Stimulated activated CD4-positive, alpha-beta T cell treated with anti-CD3 and anti-CD28 coated beads, Interleukin-2, amount 100 ng/mL, for 24 hours (primary cell): ENCODE results near the gene DNAJC12.
"Not testable (repeated sequence)": the region's sequence is repeated elsewhere in the genome, so short reads cannot be mapped to it uniquely, and the experiment has no call there.

Experiments
- DNase-seq, 2 donors: peaks; one replicate each; pipeline ENCODE4 v3.0.0-alpha.2; 2020

Gene DNAJC12

GRCh38 chr10:67790534-67791408 lies 47.2 kb downstream of the DNAJC12 start:
- DNase-seq = peak in 1 of 2 donors; percentile 15

GRCh38 chr10:67789769-67790168 lies 48.2 kb downstream of the DNAJC12 start:
- DNase-seq = no peak

GRCh38 chr10:67788028-67788886 lies 49.7 kb downstream of the DNAJC12 start:
- peak; percentile 83 to 86 for DNase-seq

- DNase-seq = no peak
These were observed 52.9 kb downstream of the DNAJC12 start for GRCh38 chr10:67785098-67785497.

- no peak for DNase-seq
These were observed 53.5 kb downstream of the DNAJC12 start for GRCh38 chr10:67784474-67784873.

GRCh38 chr10:67783606-67784294 lies 54.2 kb downstream of the DNAJC12 start:
- no peak for DNase-seq

GRCh38 chr10:67782530-67782929 lies 55.5 kb downstream of the DNAJC12 start:
- no peak for DNase-seq

- no peak for DNase-seq
These were observed 57.0 kb downstream of the DNAJC12 start for GRCh38 chr10:67780759-67781538.

- DNase-seq = not testable (repeated sequence)
These were observed 57.8 kb downstream of the DNAJC12 start for GRCh38 chr10:67780204-67780621.

- DNase-seq = peak; percentile 50 to 70
These were observed 58.4 kb downstream of the DNAJC12 start for GRCh38 chr10:67779465-67780203.

GRCh38 chr10:67776371-67776770 lies 61.6 kb downstream of the DNAJC12 start:
- no peak for DNase-seq

- DNase-seq = no peak
These were observed 62.7 kb downstream of the DNAJC12 start for GRCh38 chr10:67775279-67775678.

- no peak for DNase-seq
These were observed 65.0 kb downstream of the DNAJC12 start for GRCh38 chr10:67772894-67773511.

- DNase-seq = no peak
These were observed 65.8 kb downstream of the DNAJC12 start for GRCh38 chr10:67772151-67772550.

- DNase-seq = no peak
These were observed 66.8 kb downstream of the DNAJC12 start for GRCh38 chr10:67771200-67771599.

GRCh38 chr10:67770537-67770936 lies 67.5 kb downstream of the DNAJC12 start:
- no peak for DNase-seq

- DNase-seq = no peak
These were observed 70.7 kb downstream of the DNAJC12 start for GRCh38 chr10:67767244-67767643.

- DNase-seq = peak; percentile 96 to 98
These were observed 73.8 kb downstream of the DNAJC12 start for GRCh38 chr10:67764012-67764822.

GRCh38 chr10:67763499-67764011 lies 74.4 kb downstream of the DNAJC12 start:
- peak; percentile 82 to 83 for DNase-seq

GRCh38 chr10:67762567-67762966 lies 75.4 kb downstream of the DNAJC12 start:
- not testable (repeated sequence) for DNase-seq
